Sigmoid colon (tissue), 7 donors: ENCODE measurements around the gene CHMP4A. TPM values are rescaled to one million over a fixed set of nuclear protein-coding genes. Genes with fewer than 3 reads are reported as not detected.
"Not testable (repeated sequence)": the region's sequence is repeated elsewhere in the genome, so short reads cannot be mapped to it uniquely, and the experiment has no call there.

ENCODE experiments used
- DNase-seq: peaks from one replicate; pipeline ENCODE4 v3.0.0-alpha.2; 2019
- H3K27ac ChIP-seq, 4 donors: fragments of 200-600 bp; sonication (generic); one replicate each; pipeline ENCODE4 v1.5.1; 2016 to 2019; ENCODE audit warnings: mild to moderate bottlenecking in 1 of 4
- H3K27me3 ChIP-seq, 3 donors: fragments of 200-600 bp; sonication (generic); one replicate each; pipeline ENCODE4 v1.5.1; 2019; ENCODE audit warnings: mild to moderate bottlenecking in 1 of 3
- H3K36me3 ChIP-seq, 4 donors: fragments of 200-600 bp; sonication (generic); one replicate each; pipeline ENCODE4 v1.5.1; 2016 to 2019
- H3K4me1 ChIP-seq, 4 donors: fragments of 200-600 bp; sonication (generic); one replicate each; pipeline ENCODE4 v1.5.1; 2017 to 2019
- H3K4me3 ChIP-seq, 4 donors: fragments of 200-600 bp; sonication (generic); one replicate each; pipeline ENCODE4 v1.5.1; 2017 to 2019; ENCODE audit warnings: mild to moderate bottlenecking in 2 of 4, moderate library complexity in 1 of 4
- H3K9me3 ChIP-seq, 4 donors: fragments of 200-600 bp in 3 of 4; sonication (generic) in 3 of 4; one replicate each; pipeline versions ENCODE4 v1.5.1 to v1.6.1; 2013 to 2019
- CTCF ChIP-seq, 4 experiments: fragments of 450-650 bp in 3 of 4; fragments of 200-600 bp in 1 of 4; IDR thresholded peaks; one replicate each; pipeline ENCODE4 v1.5.1; 2016 to 2019; ENCODE audit warnings: antibody characterized with exemption in 4 of 4, mild to moderate bottlenecking in 3 of 4, moderate library complexity in 2 of 4
- EP300 ChIP-seq, 4 donors: sonication (generic); formaldehyde crosslinking; IDR thresholded peaks; one replicate each; pipeline ENCODE4 v1.6.1; 2017; ENCODE audit warnings: antibody characterized with exemption in 4 of 4
- POLR2A ChIP-seq, 2 donors: fragments of 450-650 bp; IDR thresholded peaks; one replicate each; pipeline ENCODE4 v1.6.1; 2016; ENCODE audit warnings: antibody characterized with exemption in 2 of 2, mild to moderate bottlenecking in 2 of 2, moderate library complexity in 2 of 2
- POLR2AphosphoS5 ChIP-seq, 4 donors: sonication (generic); formaldehyde crosslinking; IDR thresholded peaks; one replicate each; pipeline ENCODE4 v1.6.1; 2017; ENCODE audit warnings: antibody characterized with exemption in 4 of 4
- WGBS, 2 donors: extraction: QIAGEN DNeasy Blood & Tissue Kit; methylation state at CpG; one replicate each; pipeline ENCODE4 v1.1.7; 2013; 5-methylcytosine and 5-hydroxymethylcytosine counted together
- intact Hi-C: fragments of 100-400 bp; cut with DNase I; formaldehyde crosslinking; loops from one replicate; pipeline ENCODE4 v1.15.1; 2023
- polyA plus RNA-seq, 3 donors: library from polyadenylated mRNA; stranded (reverse); fragments of 200-250 nt; gene quantifications; one replicate each; pipeline ENCODE4 v1.2.3, GENCODE V29; 2013
- total RNA-seq, 4 donors: library from RNA; depleted of rRNA; stranded (reverse); fragments of >200 nt; gene quantifications; one replicate each; pipeline ENCODE4 v1.1.0, GENCODE V29; 2016
- donor health status: healthy with polysubstance abuse.
- donor health status: Bipolar disorder and iron deficiency.
- donor health status: healthy.

CHMP4A gene
- total and polyA plus RNA-seq, 7 donors: 65.6 to 149 (median 109) TPM

DNA sequence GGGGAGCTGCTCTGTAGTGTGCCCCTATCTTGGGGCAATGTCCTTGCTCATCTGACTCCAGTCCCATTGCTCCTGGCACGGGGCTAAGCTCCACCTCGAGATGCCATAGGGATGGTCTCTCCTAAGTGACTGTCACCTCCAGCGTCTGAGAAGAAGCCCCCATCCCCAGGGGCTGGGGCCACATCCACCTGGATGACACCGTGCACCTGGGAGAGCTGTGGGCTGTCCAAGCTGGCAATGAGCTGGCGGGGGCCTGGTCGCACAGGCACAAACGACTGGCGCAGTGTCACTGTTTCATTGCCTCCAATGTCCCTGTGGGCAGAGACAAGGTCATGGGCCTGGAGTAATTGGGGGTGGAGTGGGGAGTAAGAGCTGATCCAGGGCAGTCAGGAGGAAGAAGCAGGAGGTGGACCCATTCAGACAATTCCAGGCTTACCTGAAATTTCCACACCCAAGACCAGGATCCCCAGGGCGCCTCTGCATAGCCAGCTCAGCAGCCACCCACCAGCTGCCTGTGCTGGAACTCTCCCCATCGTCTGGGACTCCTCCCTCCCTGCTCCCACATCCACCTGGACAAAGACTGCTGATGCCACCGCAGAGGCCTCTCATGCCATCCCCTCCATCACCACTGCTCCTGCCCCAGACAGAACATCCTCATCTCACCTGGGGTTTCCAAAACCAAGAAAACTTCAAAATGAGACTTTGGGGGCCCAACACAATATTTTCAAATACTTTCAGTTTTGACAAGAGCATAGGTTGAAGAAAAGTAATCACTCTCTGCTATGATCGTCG lies 36.1 kb upstream of the CHMP4A start:
- 81 to 82% methylated on average over 13 of the region's 13 CpGs for WGBS, 2 donors
- H3K36me3 ChIP-seq: no peaks in the 10 kb centered on the region
- H3K27ac ChIP-seq: no peak overlapping the region
- DNase-seq: peak; percentile 33
- no peaks in the 10 kb centered on the region for H3K9me3 ChIP-seq
- no peaks in the 10 kb centered on the region for H3K27me3 ChIP-seq
- no peak overlapping the region for H3K4me3 ChIP-seq
- H3K4me1 ChIP-seq: no peaks in the 10 kb centered on the region
- intact Hi-C loops: no loop called here
- no peak for TF ChIP-seq POLR2AphosphoS5 (IDR thresholded peaks at IDR 0.05)
- no peak for TF ChIP-seq POLR2A (IDR thresholded peaks at IDR 0.05)
- no peak for TF ChIP-seq EP300 (IDR thresholded peaks at IDR 0.05)

DNA sequence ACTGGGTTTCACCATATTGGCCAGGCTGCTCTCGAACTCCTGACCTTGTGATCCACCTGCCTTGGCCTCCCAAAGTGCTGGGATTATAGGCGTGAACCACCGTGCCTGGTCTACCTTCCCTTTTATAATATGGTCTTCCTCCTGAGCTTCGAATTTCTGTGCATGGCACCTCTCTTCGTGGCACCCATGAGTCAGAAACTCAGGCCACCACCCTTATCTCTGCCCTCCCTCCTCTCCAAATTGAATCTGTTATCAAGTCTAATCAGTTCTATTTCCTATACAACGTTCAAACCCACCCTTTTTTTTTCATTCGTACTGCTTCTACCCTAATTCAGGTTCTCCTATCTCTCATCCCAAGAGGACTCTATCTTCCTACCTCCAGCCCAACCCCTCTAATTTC lies 34.1 kb upstream of the CHMP4A start:
- no peaks in the 10 kb centered on the region for H3K36me3 ChIP-seq
- H3K27me3 ChIP-seq: no peaks in the 10 kb centered on the region
- 79 to 82% methylated on average over 7 of the region's 7 CpGs for WGBS, 2 donors
- no peak for DNase-seq
- H3K4me1 ChIP-seq: peaks cover 0 to 10% (median 9%) of the 10 kb centered on the region in 4 donors
- no peak overlapping the region for H3K4me3 ChIP-seq
- intact Hi-C loops: no loop called here
- TF ChIP-seq POLR2A (IDR thresholded peaks at IDR 0.05) (no peak), EP300 (IDR thresholded peaks at IDR 0.05) (no peak), POLR2AphosphoS5 (IDR thresholded peaks at IDR 0.05) (no peak), CTCF (IDR thresholded peaks at IDR 0.05) (no peak)
- H3K27ac ChIP-seq: no peak overlapping the region
- H3K9me3 ChIP-seq: no peaks in the 10 kb centered on the region

GRCh38 chr14:24246765-24247212 lies 33.5 kb upstream of the CHMP4A start:
- no peak for TF ChIP-seq CTCF (IDR thresholded peaks at IDR 0.05)
- no peak for TF ChIP-seq POLR2AphosphoS5 (IDR thresholded peaks at IDR 0.05)
- no peak for TF ChIP-seq EP300 (IDR thresholded peaks at IDR 0.05)
- no peak for TF ChIP-seq POLR2A (IDR thresholded peaks at IDR 0.05)
- WGBS, 2 donors: 80 to 90% methylated on average over 3 of the region's 3 CpGs
- DNase-seq: no peak
- peaks cover 0 to 11% (median 10%) of the 10 kb centered on the region in 4 donors for H3K4me1 ChIP-seq
- no peaks in the 10 kb centered on the region for H3K9me3 ChIP-seq
- intact Hi-C loops: no loop called here
- H3K36me3 ChIP-seq: no peaks in the 10 kb centered on the region
- H3K27me3 ChIP-seq: no peaks in the 10 kb centered on the region
- H3K27ac ChIP-seq: no peak overlapping the region
- no peak overlapping the region for H3K4me3 ChIP-seq

DNA sequence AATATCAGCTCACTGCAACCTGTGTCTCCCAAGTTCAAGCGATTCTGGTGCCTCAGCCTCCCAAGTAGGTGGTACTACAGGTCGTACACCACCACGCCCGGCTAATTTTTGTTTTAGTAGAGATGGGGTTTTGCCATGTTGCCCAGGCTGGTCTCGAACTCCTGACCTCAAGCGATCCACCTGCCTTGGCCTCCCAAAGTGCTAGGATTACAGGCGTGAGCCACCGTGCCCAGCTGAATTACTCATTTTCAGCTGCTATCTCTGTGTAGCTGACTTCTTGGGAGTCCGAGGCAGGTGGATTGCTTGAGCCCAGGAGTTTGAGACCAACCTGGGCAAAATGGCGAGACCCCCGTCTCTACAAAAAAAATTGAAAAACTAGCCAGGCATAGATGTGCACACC lies 32.1 kb upstream of the CHMP4A start:
- intact Hi-C loops, H3K27ac ChIP-seq: not testable (repeated sequence)
- WGBS, 2 donors: 92 to 95% methylated on average over 11 of the region's 11 CpGs

DNA sequence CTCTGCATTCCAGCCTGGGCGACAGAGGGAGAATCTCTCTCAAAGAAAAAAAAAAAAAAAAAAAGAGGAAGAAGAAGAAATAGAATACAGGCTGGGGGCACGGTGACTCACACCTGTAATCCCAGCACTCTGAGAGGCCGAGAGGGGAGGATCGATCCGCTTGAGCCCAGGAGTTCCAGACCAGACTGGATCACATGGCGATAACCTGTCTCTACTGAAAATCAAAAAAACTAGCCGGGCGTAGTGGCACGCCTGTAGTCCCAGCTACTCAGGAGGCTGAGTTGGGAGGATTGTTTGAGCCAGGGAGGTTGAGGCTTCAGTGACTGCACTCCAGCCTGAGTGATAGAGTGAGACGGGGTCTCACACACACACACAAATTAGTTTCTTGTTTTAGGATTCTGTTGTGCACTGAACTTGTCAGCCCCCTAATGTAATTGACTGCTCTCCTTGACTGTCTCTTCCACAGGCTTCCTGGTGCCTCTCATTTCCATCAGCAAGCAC lies 30.1 kb upstream of the CHMP4A start:
- Histone ChIP-seq H3K27me3 (no peaks in the 10 kb centered on the region), H3K4me1 (peaks cover 0 to 43% (median 36%) of the 10 kb centered on the region in 4 donors), H3K36me3 (peaks cover 16 to 29% (median 24%) of the 10 kb centered on the region in 4 donors), H3K9me3 (no peaks in the 10 kb centered on the region), H3K27ac (peak overlapping the region; percentile 95 to 98 (median 97)), H3K4me3 (peak overlapping the region; percentile 57 to 81 (median 70))
- intact Hi-C loops: loop anchor here (1.0 to 5.0 kb wide), 4 partner anchors 28 to 199 kb away; partner anchors contain the start of genes RABGGTA and SDR39U1
- DNase-seq: peak; percentile 76
- WGBS, 2 donors: 16 to 38% methylated on average over 10 of the region's 10 CpGs
- TF ChIP-seq POLR2AphosphoS5 (IDR thresholded peaks at IDR 0.05) (no peak), POLR2A (IDR thresholded peaks at IDR 0.05) (no peak), CTCF (IDR thresholded peaks at IDR 0.05) (no peak), EP300 (IDR thresholded peaks at IDR 0.05) (no peak)

More for the DNA sequence above, 32.1 kb upstream of the CHMP4A start:
- DNase-seq: peak; percentile 54
- not testable (repeated sequence) for H3K4me3 ChIP-seq, H3K36me3 ChIP-seq, H3K9me3 ChIP-seq, H3K27me3 ChIP-seq
- peaks cover 0 to 25% (median 24%) of the 10 kb centered on the region in 4 donors for H3K4me1 ChIP-seq
